HG02870 (cell line): ENCODE results near the gene NME4.
A peak's percentile ranks its signal among the peaks of the same experiment; 100 is the strongest.

Source experiments
- ATAC-seq: cut with Tn5 transposase; IDR thresholded peaks from one replicate; pipeline ENCODE4 v1.9.1; 2021; ENCODE audit warnings: mild to moderate bottlenecking, moderate library complexity; ENCODE audit not compliant: unreplicated experiment

Gene NME4

GRCh38 chr16:363110-363765, 33.8 kb upstream of the NME4 start:
- no peak for ATAC-seq

- ATAC-seq, result no peak
Measured at GRCh38 chr16:363766-364490, 33.1 kb upstream of the NME4 start.

- no peak for ATAC-seq
Measured at GRCh38 chr16:364595-365491, 32.2 kb upstream of the NME4 start.

- ATAC-seq, result no peak
Measured at GRCh38 chr16:366476-366875, 30.5 kb upstream of the NME4 start.

- ATAC-seq, result no peak
Measured at GRCh38 chr16:367333-367903, 29.6 kb upstream of the NME4 start.

- ATAC-seq, result no peak
Measured at GRCh38 chr16:368388-369158, 28.4 kb upstream of the NME4 start.

- no peak for ATAC-seq
Measured at GRCh38 chr16:369275-369865, 27.6 kb upstream of the NME4 start.

GRCh38 chr16:369866-370436, 27.0 kb upstream of the NME4 start:
- no peak for ATAC-seq

- peak; percentile 79 for ATAC-seq
Measured at GRCh38 chr16:370443-370842, 26.6 kb upstream of the NME4 start, which contains the start of gene MRPL28. Gene MRPL28, minus strand, starts transcription at chr16:370538. Its CDS starts 320 bp downstream, at chr16:370218.

- no peak for ATAC-seq
Measured at GRCh38 chr16:370979-371514, 26.0 kb upstream of the NME4 start.

- ATAC-seq, result no peak
Measured at GRCh38 chr16:371515-372301, 25.3 kb upstream of the NME4 start.

GRCh38 chr16:372302-372983, 24.6 kb upstream of the NME4 start:
- ATAC-seq, result no peak

GRCh38 chr16:373020-373598, 23.9 kb upstream of the NME4 start:
- no peak for ATAC-seq

GRCh38 chr16:373848-374615, 23.0 kb upstream of the NME4 start:
- no peak for ATAC-seq

- ATAC-seq, result no peak
Measured at GRCh38 chr16:374616-374926, 22.4 kb upstream of the NME4 start.

- no peak for ATAC-seq
Measured at GRCh38 chr16:375212-375611, 21.8 kb upstream of the NME4 start.
